Measurements from ENCODE around the gene KLHL22. TPM values are rescaled to one million over a fixed set of nuclear protein-coding genes. Genes with fewer than 3 reads are reported as not detected.
"Not testable (repeated sequence)": the region's sequence is repeated elsewhere in the genome, so short reads cannot be mapped to it uniquely, and the experiment has no call there.

KLHL22 gene
- total and polyA plus RNA-seq, 8 donors: 9.9 to 22.9 (median 13.2) TPM

DNA sequence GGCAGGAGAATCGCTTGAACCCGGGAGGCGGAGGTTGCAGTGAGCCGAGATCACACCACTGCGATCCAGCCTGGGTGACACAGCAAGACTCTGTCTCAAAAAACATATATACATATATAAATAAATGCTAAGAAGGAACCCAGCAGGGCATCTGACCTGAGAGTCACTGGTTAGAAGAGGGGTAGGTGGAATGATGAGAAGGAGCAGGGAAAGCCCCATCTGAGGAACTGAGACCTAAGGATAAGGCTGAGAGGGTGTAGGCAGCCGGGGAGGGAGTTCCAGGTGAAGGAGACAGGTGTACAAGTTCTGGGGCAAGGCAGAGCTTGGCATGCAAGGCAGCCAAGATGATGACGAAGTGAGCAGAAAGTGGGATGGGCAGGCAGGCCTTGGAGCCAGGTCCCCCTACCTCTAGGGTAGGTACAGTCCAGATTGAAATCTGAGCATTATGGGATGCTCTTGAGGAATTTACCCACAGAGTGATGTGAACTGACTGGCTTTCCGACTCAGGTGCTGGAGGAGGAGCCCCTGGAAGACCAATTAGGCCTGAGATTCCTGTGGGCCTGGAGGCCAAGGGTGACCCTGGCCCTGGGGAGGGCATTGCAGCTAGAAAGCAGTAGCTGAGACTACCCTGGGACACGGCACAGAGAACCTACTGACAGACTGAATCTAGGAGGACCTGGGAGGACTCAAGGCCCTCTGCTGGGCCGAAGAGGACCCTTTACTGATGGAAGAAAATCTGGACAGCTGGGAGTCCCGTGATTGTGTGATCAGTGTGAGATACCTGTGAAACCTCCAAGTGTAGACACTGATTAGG is 22.8 kb downstream of the KLHL22 start:
- intact Hi-C loops (cut with DNase I): no loop called here
- no peak for FAIRE-seq
- H3K4me1 ChIP-seq: no peaks in the 10 kb centered on the region
- H3K27me3 ChIP-seq: no peaks in the 10 kb centered on the region
- TF ChIP-seq, protein P1, sequence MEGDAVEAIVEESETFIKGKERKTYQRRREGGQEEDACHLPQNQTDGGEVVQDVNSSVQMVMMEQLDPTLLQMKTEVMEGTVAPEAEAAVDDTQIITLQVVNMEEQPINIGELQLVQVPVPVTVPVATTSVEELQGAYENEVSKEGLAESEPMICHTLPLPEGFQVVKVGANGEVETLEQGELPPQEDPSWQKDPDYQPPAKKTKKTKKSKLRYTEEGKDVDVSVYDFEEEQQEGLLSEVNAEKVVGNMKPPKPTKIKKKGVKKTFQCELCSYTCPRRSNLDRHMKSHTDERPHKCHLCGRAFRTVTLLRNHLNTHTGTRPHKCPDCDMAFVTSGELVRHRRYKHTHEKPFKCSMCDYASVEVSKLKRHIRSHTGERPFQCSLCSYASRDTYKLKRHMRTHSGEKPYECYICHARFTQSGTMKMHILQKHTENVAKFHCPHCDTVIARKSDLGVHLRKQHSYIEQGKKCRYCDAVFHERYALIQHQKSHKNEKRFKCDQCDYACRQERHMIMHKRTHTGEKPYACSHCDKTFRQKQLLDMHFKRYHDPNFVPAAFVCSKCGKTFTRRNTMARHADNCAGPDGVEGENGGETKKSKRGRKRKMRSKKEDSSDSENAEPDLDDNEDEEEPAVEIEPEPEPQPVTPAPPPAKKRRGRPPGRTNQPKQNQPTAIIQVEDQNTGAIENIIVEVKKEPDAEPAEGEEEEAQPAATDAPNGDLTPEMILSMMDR (IDR thresholded peaks at IDR 0.05): no peak
- DNase-seq: peak in 1 of 6 donors; percentile 3
- H3K9me3 ChIP-seq: no peaks in the 10 kb centered on the region
- H3K36me3 ChIP-seq: no peaks in the 10 kb centered on the region
- no peak overlapping the region for H3K4me3 ChIP-seq
- no peak for ATAC-seq
- no peak overlapping the region for H3K27ac ChIP-seq
- WGBS, 2 donors: 84 to 85% methylated on average over 11 of the region's 11 CpGs

DNA sequence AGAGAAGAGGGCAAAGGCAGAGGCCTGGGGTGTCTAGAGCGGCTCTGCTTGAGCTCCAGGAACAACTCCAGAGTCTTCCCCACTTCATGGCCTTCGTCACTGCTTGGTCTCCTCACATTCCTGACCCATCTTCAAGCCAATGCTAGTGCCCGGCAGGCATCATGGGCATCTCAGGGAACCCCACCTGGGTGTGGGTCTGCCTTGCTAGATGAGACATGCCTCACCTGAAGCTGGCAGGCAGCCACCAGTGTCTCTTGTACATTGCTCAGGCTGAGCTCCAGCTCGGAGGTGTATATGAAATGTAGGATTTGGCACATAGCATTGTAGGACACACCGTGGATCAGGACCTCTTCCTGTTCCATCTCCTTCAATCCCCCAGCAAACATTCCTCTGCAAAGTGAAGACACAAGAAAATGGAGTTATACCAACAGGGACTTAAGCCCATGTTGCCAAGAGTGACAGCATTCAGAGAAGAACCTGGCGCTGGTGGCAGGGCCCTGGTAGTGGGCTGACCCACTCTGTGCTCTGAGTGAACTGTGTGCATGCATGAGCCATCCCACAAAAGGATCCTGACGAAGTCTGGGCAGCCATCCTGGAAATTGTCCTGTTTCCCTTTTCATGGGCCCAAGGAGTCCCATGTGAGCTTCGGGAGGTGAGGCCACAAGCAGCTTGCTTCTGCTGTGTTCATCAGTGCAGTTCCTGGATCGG is 24.3 kb downstream of the KLHL22 start:
- WGBS, 2 donors: 95 to 98% methylated on average over 9 of the region's 9 CpGs
- no peaks in the 10 kb centered on the region for H3K27me3 ChIP-seq
- no peak for DNase-seq

DNA sequence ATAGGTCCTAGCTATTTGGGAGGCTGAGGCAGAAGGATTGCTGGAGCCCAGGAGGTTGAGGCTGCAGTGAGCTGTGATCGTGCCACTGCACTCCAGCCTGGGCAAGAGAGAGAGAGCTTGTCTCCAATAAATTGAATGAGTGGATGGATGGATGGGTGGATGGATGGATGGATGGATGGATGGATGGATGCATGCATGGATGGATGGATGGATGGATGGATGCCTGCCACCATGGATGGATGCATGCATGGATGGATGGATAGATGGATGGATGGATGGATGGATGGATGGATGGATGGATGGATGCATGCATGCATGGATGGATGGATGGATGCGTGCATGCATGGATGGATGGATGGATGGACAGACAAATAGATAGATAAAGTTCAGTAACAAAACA is 25.1 kb downstream of the KLHL22 start:
- H3K4me1 ChIP-seq; H3K27ac ChIP-seq; DNase-seq; H3K9me3 ChIP-seq; ATAC-seq; intact Hi-C loops (cut with DNase I); FAIRE-seq; H3K4me3 ChIP-seq; H3K27me3 ChIP-seq; H3K36me3 ChIP-seq: not testable (repeated sequence)
- WGBS, 2 donors: 97 to 99% methylated on average over 2 of the region's 2 CpGs

More for the DNA sequence above, 24.3 kb downstream of the KLHL22 start:
- H3K27ac ChIP-seq: no peak overlapping the region
- TF ChIP-seq, protein P1 (IDR thresholded peaks at IDR 0.05): no peak
- intact Hi-C loops (cut with DNase I): no loop called here
- H3K36me3 ChIP-seq: no peaks in the 10 kb centered on the region
- no peak overlapping the region for H3K4me3 ChIP-seq
- peaks cover 0 to 8% (median 0%) of the 10 kb centered on the region in 3 donors for H3K4me1 ChIP-seq
- H3K9me3 ChIP-seq: no peaks in the 10 kb centered on the region
- no peak for FAIRE-seq
- no peak for ATAC-seq

DNA sequence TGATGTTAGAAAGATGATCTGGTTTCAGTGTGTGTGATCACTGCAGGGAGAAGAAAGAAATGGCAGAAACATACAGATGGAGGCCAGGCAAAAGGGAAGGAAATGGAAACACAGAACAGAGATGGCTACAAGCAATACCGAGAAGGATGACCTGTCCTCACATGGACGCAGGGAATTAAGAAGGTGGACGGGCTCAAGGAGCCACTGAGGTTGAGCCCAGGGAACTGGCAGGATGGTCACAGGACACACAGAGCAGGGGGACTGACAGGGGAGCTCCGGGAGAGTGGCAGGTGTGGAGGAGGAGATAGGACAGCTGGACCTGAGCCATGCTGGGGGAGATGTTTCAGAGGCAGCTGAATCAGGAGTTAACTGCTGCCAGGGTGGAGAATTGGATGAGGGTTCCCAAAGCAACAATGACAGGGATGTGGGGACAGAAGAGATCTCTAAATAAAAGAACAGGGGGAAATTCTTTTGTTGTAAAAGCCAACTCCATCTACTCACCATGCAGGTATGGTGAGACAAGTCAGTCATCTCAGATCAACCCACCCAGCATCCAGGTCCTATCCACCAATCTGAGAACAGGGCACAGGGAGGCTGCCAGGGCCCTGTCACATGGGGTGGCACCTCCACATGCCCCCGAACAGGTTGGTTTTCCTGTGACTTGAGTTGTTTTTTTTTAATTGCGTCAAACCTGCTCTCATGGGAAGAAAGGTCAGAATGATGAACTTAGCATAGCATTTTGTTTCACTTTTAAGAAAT is 26.3 kb downstream of the KLHL22 start:
- WGBS, 2 donors: 64 to 80% methylated on average over 6 of the region's 6 CpGs
- H3K4me3 ChIP-seq: no peak overlapping the region
- H3K36me3 ChIP-seq: peaks cover 0 to 6% (median 0%) of the 10 kb centered on the region in 3 donors
- TF ChIP-seq, protein P1 (IDR thresholded peaks at IDR 0.05): no peak
- no peak overlapping the region for H3K27ac ChIP-seq
- FAIRE-seq (no peak), DNase-seq (no peak), ATAC-seq (no peak)
- H3K4me1 ChIP-seq: peaks cover 0 to 8% (median 0%) of the 10 kb centered on the region in 3 donors
- no peaks in the 10 kb centered on the region for H3K27me3 ChIP-seq
- no peaks in the 10 kb centered on the region for H3K9me3 ChIP-seq
- intact Hi-C loops (cut with DNase I): no loop called here

Measured in pancreas (tissue), 10 donors.